Caco-2 (cell line): ENCODE measurements around the gene HTR6. TPM values are rescaled to one million over a fixed set of nuclear protein-coding genes. Genes with fewer than 3 reads are reported as not detected.

Experiments used
- BruUV-seq: library from RNA; stranded (reverse); fragments of 400-500 nt; replicated peaks from 2 replicates; lab custom pipeline; 2021; lab: Mats Ljungman, UMichigan
- CTCF ChIA-PET: fragments of 300-600 bp; sonication (Branson Sonifier 250); formaldehyde crosslinking; loops from one replicate; lab custom pipeline; 2022; ENCODE audit warnings: antibody characterized with exemption; lab: Charles Lee
- POLR2A ChIA-PET: fragments of 300-600 bp; sonication (Branson Sonifier 250); formaldehyde crosslinking; loops from one replicate; lab custom pipeline; 2022; ENCODE audit warnings: antibody characterized with exemption; lab: Charles Lee
- DNase-seq, 2 experiments: peaks; one replicate each; pipeline versions ENCODE4 v3.0.0 to v3.0.0-alpha.2; 2020 to 2022
- H3K27me3 ChIP-seq: replicated peaks from 2 replicates; pipeline ENCODE4 v1.6.0; 2011; ENCODE audit warnings: low read length; ENCODE audit not compliant: control insufficient read depth, insufficient read depth
- H3K36me3 ChIP-seq: 2 replicates; pipeline ENCODE4 v1.5.1; 2011; ENCODE audit warnings: low read length; ENCODE audit not compliant: control insufficient read depth, insufficient read depth
- H3K4me1 ChIP-seq: fragments of 250-450 bp; sonication (Bioruptor Pico); 2 replicates; pipeline ENCODE4 v1.5.1; 2020; ENCODE audit warnings: mild to moderate bottlenecking
- H3K4me3 ChIP-seq: 2 replicates; pipeline ENCODE4 v1.5.1; 2011; ENCODE audit warnings: low read depth, mild to moderate bottlenecking, control low read depth, low read length
- H3K9me3 ChIP-seq: fragments of 250-450 bp; sonication (Bioruptor Pico); 2 replicates; pipeline ENCODE4 v1.5.1; 2020; ENCODE audit warnings: mild to moderate bottlenecking, moderate library complexity
- H3K27ac Mint-ChIP-seq: one replicate; pipeline ENCODE4 v1.8.0; 2022; ENCODE audit warnings: mixed read lengths; ENCODE audit not compliant: unreplicated experiment
- H3K27me3 Mint-ChIP-seq: one replicate; pipeline ENCODE4 v1.8.0; 2022; ENCODE audit warnings: mixed read lengths; ENCODE audit not compliant: insufficient read depth, unreplicated experiment
- H3K36me3 Mint-ChIP-seq: one replicate; pipeline ENCODE4 v1.8.0; 2022; ENCODE audit warnings: mild to moderate bottlenecking, mixed read lengths; ENCODE audit not compliant: insufficient read depth, unreplicated experiment
- H3K4me1 Mint-ChIP-seq: one replicate; pipeline ENCODE4 v1.8.0; 2022; ENCODE audit warnings: low read depth, mixed read lengths; ENCODE audit not compliant: unreplicated experiment
- H3K4me3 Mint-ChIP-seq: one replicate; pipeline ENCODE4 v1.8.0; 2022; ENCODE audit warnings: mild to moderate bottlenecking, moderate library complexity, mixed read lengths; ENCODE audit not compliant: unreplicated experiment
- H3K9me3 Mint-ChIP-seq: one replicate; pipeline ENCODE4 v1.8.0; 2022; ENCODE audit warnings: mixed read lengths; ENCODE audit not compliant: unreplicated experiment
- intact Hi-C: fragments of 100-400 bp; cut with micrococcal nuclease; formaldehyde crosslinking; loops from one replicate; pipeline ENCODE4 v1.10.0; 2022; ENCODE audit not compliant: unreplicated experiment
- total RNA-seq: library from RNA; stranded (reverse); gene quantifications from 2 replicates; pipeline ENCODE4 v1.2.3, GENCODE V29; 2022
- TF ChIP-seq, protein P1 (sequence below), 2 experiments: fragments of 200-600 bp in 1 of 2; IDR thresholded peaks; 1 replicate in 1 of 2; 2 replicates in 1 of 2; pipeline versions ENCODE4 v1.5.1 to v1.8.0; 2011 to 2022; ENCODE audit warnings: antibody characterized with exemption in 1 of 2, control low read depth in 1 of 2, inconsistent platforms in 1 of 2, low read depth in 1 of 2, low read length in 1 of 2, mild to moderate bottlenecking in 1 of 2, moderate library complexity in 1 of 2; ENCODE audit not compliant: insufficient read depth in 1 of 2, severe bottlenecking in 1 of 2, unreplicated experiment in 1 of 2

Gene HTR6
- total RNA-seq, 1 experiment from 2014 or later, result not detected

- no peaks in the 10 kb centered on the region for H3K4me1 ChIP-seq
- Mint-ChIP-seq H3K4me1 (no peaks in the 10 kb centered on the region), H3K27ac (no peak overlapping the region), H3K36me3 (no peaks in the 10 kb centered on the region), H3K27me3 (no peaks in the 10 kb centered on the region), H3K9me3 (no peaks in the 10 kb centered on the region), H3K4me3 (no peak overlapping the region)
- POLR2A ChIA-PET, result no interaction called here
- intact Hi-C loops, result no loop called here
- no peaks in the 10 kb centered on the region for H3K36me3 ChIP-seq
- no peak for DNase-seq
- no peaks in the 10 kb centered on the region for H3K27me3 ChIP-seq
- TF ChIP-seq, protein P1, sequence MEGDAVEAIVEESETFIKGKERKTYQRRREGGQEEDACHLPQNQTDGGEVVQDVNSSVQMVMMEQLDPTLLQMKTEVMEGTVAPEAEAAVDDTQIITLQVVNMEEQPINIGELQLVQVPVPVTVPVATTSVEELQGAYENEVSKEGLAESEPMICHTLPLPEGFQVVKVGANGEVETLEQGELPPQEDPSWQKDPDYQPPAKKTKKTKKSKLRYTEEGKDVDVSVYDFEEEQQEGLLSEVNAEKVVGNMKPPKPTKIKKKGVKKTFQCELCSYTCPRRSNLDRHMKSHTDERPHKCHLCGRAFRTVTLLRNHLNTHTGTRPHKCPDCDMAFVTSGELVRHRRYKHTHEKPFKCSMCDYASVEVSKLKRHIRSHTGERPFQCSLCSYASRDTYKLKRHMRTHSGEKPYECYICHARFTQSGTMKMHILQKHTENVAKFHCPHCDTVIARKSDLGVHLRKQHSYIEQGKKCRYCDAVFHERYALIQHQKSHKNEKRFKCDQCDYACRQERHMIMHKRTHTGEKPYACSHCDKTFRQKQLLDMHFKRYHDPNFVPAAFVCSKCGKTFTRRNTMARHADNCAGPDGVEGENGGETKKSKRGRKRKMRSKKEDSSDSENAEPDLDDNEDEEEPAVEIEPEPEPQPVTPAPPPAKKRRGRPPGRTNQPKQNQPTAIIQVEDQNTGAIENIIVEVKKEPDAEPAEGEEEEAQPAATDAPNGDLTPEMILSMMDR (IDR thresholded peaks at IDR 0.05; ENCODE audit: insufficient read depth in 1 of 2, low read depth in 1 of 2, low read length in 1 of 2, severe bottlenecking in 1 of 2, unreplicated experiment in 1 of 2), result no peak
- CTCF ChIA-PET, result no interaction called here
- no peak overlapping the region for H3K4me3 ChIP-seq
- no TSS peak for BruUV-seq
- H3K9me3 ChIP-seq, result no peaks in the 10 kb centered on the region
Measured at GRCh38 chr1:19689856-19690255, 25.2 kb downstream of the HTR6 start.

- POLR2A ChIA-PET, result no interaction called here
- BruUV-seq, result no TSS peak
- Histone ChIP-seq H3K27me3 (no peaks in the 10 kb centered on the region), H3K36me3 (no peaks in the 10 kb centered on the region), H3K9me3 (no peaks in the 10 kb centered on the region), H3K4me1 (no peaks in the 10 kb centered on the region), H3K4me3 (no peak overlapping the region)
- H3K36me3 Mint-ChIP-seq, result no peaks in the 10 kb centered on the region
- H3K4me3 Mint-ChIP-seq, result no peak overlapping the region
- H3K27me3 Mint-ChIP-seq, result no peaks in the 10 kb centered on the region
- intact Hi-C loops, result no loop called here
- H3K9me3 Mint-ChIP-seq, result no peaks in the 10 kb centered on the region
- DNase-seq, result no peak
- CTCF ChIA-PET, result no interaction called here
- H3K4me1 Mint-ChIP-seq, result no peaks in the 10 kb centered on the region
- no peak overlapping the region for H3K27ac Mint-ChIP-seq
- TF ChIP-seq, protein P1 (IDR thresholded peaks at IDR 0.05; ENCODE audit: insufficient read depth in 1 of 2, low read depth in 1 of 2, low read length in 1 of 2, severe bottlenecking in 1 of 2, unreplicated experiment in 1 of 2), result no peak
Measured at GRCh38 chr1:19690342-19690741, 25.7 kb downstream of the HTR6 start.

- Histone ChIP-seq H3K4me1 (no peaks in the 10 kb centered on the region), H3K36me3 (no peaks in the 10 kb centered on the region), H3K27me3 (no peaks in the 10 kb centered on the region), H3K9me3 (no peaks in the 10 kb centered on the region), H3K4me3 (no peak overlapping the region)
- BruUV-seq, result no TSS peak
- Mint-ChIP-seq H3K4me1 (no peaks in the 10 kb centered on the region), H3K9me3 (no peaks in the 10 kb centered on the region), H3K27me3 (no peaks in the 10 kb centered on the region), H3K4me3 (no peak overlapping the region), H3K27ac (no peak overlapping the region), H3K36me3 (no peaks in the 10 kb centered on the region)
- TF ChIP-seq, protein P1 (IDR thresholded peaks at IDR 0.05; ENCODE audit: insufficient read depth in 1 of 2, low read depth in 1 of 2, low read length in 1 of 2, severe bottlenecking in 1 of 2, unreplicated experiment in 1 of 2), result no peak
- CTCF ChIA-PET, result interaction anchor here (0.7 kb wide), 1 partner anchor 10 kb away, joined by 3 read pairs; no protein-coding TSS in a partner anchor
- no peak for DNase-seq
- POLR2A ChIA-PET, result no interaction called here
- intact Hi-C loops, result no loop called here
Measured at GRCh38 chr1:19694298-19694697, 29.6 kb downstream of the HTR6 start.
